GM21423 (cell line): Measurements from ENCODE around the gene THUMPD1.
"Not testable (repeated sequence)": the region's sequence is repeated elsewhere in the genome, so short reads cannot be mapped to it uniquely, and the experiment has no call there.

ENCODE experiments used
- ATAC-seq: cut with Tn5 transposase; IDR thresholded peaks from one replicate; pipeline ENCODE4 v1.9.1; 2021; ENCODE audit warnings: mild to moderate bottlenecking, moderate library complexity; ENCODE audit not compliant: unreplicated experiment

THUMPD1 gene

DNA sequence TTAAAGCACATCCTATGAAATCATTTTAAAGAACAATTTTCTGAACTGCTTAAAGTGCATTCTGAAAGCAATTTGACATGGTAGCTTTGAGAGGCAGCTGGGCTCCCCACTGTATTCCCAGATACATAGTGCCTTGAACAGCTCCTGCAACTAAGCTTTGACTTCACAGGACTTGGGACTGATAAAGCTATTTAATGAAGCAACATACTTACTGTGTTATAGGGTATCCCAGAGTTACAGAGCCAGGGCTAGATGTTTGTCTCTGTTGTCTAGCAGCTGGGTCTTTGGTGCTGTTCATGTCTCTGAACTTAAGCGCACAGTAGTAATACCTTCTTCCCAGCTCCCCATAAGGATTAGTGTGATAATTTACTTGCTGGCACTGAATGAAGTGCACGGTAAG is 45.0 kb downstream of the THUMPD1 start:
- ATAC-seq: no peak

DNA sequence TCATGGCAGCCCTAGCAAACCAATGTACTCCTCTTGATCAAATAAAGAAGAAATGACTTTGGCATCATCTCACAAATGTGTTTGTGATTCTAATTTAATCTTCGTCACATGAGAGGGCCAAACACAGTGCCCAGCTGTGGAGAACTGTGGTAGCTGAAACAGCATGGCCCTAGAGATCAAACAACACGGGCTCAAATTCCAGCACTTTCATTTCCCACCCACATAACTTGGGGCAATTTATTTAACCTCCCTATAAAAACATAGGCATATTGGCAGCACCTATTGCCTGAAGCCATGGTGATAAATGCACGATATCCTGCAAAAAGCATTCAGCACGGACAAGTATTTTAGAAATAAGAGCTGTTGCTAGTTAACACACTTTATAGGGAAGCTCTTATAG is 46.6 kb downstream of the THUMPD1 start:
- no peak for ATAC-seq

DNA sequence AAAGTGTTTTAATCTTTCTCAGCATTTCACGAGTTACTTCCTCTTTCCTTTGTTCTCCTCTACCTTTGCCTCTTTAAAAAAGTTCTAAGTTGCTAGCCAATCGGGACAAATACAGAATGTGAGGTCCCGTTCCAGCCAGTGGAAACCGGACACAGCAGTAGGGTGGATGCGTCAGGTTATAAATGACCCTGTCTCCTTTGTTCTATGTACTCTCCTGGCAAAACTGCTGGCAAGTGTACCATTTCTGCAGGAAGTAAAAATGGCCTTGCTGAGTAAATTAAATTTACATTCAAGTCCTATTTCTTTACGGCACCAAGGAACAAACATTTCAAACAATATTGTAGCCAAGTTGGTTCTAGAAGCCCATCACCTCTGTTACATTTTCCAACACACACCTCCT is 47.5 kb downstream of the THUMPD1 start:
- ATAC-seq: not testable (repeated sequence)

DNA sequence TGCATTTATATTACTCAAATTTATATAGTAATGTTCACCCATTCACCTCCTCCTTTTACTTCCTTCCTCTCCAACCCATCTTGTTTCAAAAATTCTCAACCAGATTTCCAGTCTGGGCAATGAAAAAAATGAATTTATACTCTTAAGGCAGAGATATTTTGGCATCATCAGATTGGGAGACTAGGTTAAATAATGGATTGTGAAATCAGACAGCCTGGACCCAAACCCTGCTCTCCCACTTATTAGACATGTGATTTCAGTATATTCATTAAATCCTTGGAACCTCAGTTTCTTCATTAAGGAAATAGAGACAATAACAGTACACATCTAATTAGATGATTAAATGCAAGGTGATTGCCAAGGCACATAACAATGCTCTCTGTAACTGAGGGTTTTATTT is 52.0 kb downstream of the THUMPD1 start:
- ATAC-seq: no peak

GRCh38 chr16:20683812-20684211 is 57.8 kb downstream of the THUMPD1 start:
- no peak for ATAC-seq
